BJ (cell line): Measurements from ENCODE around the gene NRP1. TPM values are rescaled to one million over a fixed set of nuclear protein-coding genes. Genes with fewer than 3 reads are reported as not detected.
"Not testable (repeated sequence)": the region's sequence is repeated elsewhere in the genome, so short reads cannot be mapped to it uniquely, and the experiment has no call there.

Experiments used
- CTCF ChIA-PET: fragments of 350-600 bp; formaldehyde crosslinking; extraction: SDS; loops from one replicate; lab custom pipeline; 2021; ENCODE audit warnings: antibody characterized with exemption, inconsistent platforms; lab: Yijun Ruan, JAX
- POLR2A ChIA-PET: fragments of 300-600 bp; sonication (Branson Sonifier 250); formaldehyde crosslinking; extraction: SDS; loops from one replicate; lab custom pipeline; 2021; ENCODE audit warnings: antibody characterized with exemption; lab: Charles Lee
- DNase-seq: peaks from one replicate; pipeline ENCODE4 v3.0.0-alpha.2; 2011; ENCODE audit warnings: low read depth
- H3K27me3 ChIP-seq: 2 replicates; pipeline ENCODE4 v1.6.0; 2011; ENCODE audit warnings: low read length; ENCODE audit not compliant: control insufficient read depth, insufficient read depth
- H3K36me3 ChIP-seq: 2 replicates; pipeline ENCODE4 v1.5.1; 2011; ENCODE audit warnings: low read length; ENCODE audit not compliant: control insufficient read depth, insufficient read depth
- H3K4me3 ChIP-seq: 2 replicates; pipeline ENCODE4 v1.5.1; 2011; ENCODE audit warnings: low read depth, mild to moderate bottlenecking, control low read depth, low read length
- CTCF ChIP-seq: IDR thresholded peaks from 2 replicates; pipeline ENCODE4 v1.5.1; 2011; ENCODE audit warnings: low read depth, mild to moderate bottlenecking, control low read depth, inconsistent platforms, low read length, moderate library complexity; ENCODE audit not compliant: insufficient read depth
- polyA minus RNA-seq: library from RNA; depleted of rRNA, polyadenylated mRNA; stranded (reverse); fragments of >200 nt; gene quantifications from 2 replicates; pipeline ENCODE4 v1.2.3, GENCODE V29; 2011; rRNA and poly(A)+ RNA removed
- polyA plus RNA-seq: library from polyadenylated mRNA; depleted of rRNA; stranded (reverse); fragments of >200 nt; gene quantifications from 2 replicates; pipeline ENCODE4 v1.2.3, GENCODE V29; 2011; rRNA removed

The NRP1 gene
- polyA plus RNA-seq, result 141 and 165 TPM in 2 replicates
- polyA minus RNA-seq, result 150 and 187 TPM in 2 replicates

- no peak for TF ChIP-seq CTCF
- no peaks in the 10 kb centered on the region for H3K36me3 ChIP-seq
- CTCF ChIA-PET, result interaction anchor here (0.6 to 3.2 kb wide), 9 partner anchors 12 to 1312 kb away, joined by 3 to 16 read pairs (median 3); no protein-coding TSS in a partner anchor
- peak within 1 kb of the TSS; percentile 95 for H3K4me3 ChIP-seq
- no peak for DNase-seq
- no peaks in the 10 kb centered on the region for H3K27me3 ChIP-seq
- POLR2A ChIA-PET, result interaction anchor here (0.6 to 1.2 kb wide), 4 partner anchors 48 to 989 kb away, joined by 4 to 12 read pairs (median 5); no protein-coding TSS in a partner anchor
Measured at GRCh38 chr10:33334153-33334804, at the start of gene NRP1. Gene NRP1, minus strand, starts transcription at chr10:33334667. Its CDS starts 285 bp downstream, at chr10:33334382.

- H3K36me3 ChIP-seq, POLR2A ChIA-PET, DNase-seq, H3K27me3 ChIP-seq, CTCF ChIA-PET, H3K4me3 ChIP-seq: not testable (repeated sequence)
Measured at GRCh38 chr10:33384201-33384600, 49.7 kb upstream of the NRP1 start.

GRCh38 chr10:33382921-33383713 is 48.6 kb upstream of the NRP1 start:
- no peaks in the 10 kb centered on the region for H3K27me3 ChIP-seq
- CTCF ChIA-PET, result no interaction called here
- H3K36me3 ChIP-seq, result no peaks in the 10 kb centered on the region
- H3K4me3 ChIP-seq, result no peak overlapping the region
- POLR2A ChIA-PET, result interaction anchor here (0.5 to 1.3 kb wide), 2 partner anchors 39 to 48 kb away, joined by 5 read pairs; partner anchors contain the start of gene NRP1
- TF ChIP-seq CTCF, result no peak
- DNase-seq, result no peak

GRCh38 chr10:33382216-33382600 is 47.7 kb upstream of the NRP1 start:
- POLR2A ChIA-PET, result interaction anchor here (1.3 kb wide), 1 partner anchor 47 kb away, joined by 5 read pairs; the partner anchor contains the start of gene NRP1
- CTCF ChIA-PET, result interaction anchor here (1.1 kb wide), 1 partner anchor 69 kb away, joined by 3 read pairs; no protein-coding TSS in a partner anchor

More at GRCh38 chr10:33382216-33382600, 47.7 kb upstream of the NRP1 start:
- Histone ChIP-seq H3K36me3 (no peaks in the 10 kb centered on the region), H3K27me3 (no peaks in the 10 kb centered on the region), H3K4me3 (no peak overlapping the region)
- no peak for DNase-seq
- no peak for TF ChIP-seq CTCF
